Nephron (organoid): ENCODE results near the gene FGF18.
"Not testable (repeated sequence)": the region's sequence is repeated elsewhere in the genome, so short reads cannot be mapped to it uniquely, and the experiment has no call there.

ENCODE experiments used
- H3K27ac Mint-ChIP-seq, 3 experiments: 2 replicates each; pipeline ENCODE4 v1.8.0; 2020; ENCODE audit warnings: mixed read lengths in 3 of 3, mild to moderate bottlenecking in 2 of 3, moderate library complexity in 1 of 3
- H3K27me3 Mint-ChIP-seq: 2 replicates; pipeline ENCODE4 v1.8.0; 2021; ENCODE audit warnings: low read depth, mild to moderate bottlenecking, moderate library complexity, mixed read lengths
- H3K36me3 Mint-ChIP-seq: 2 replicates; pipeline ENCODE4 v1.8.0; 2020; ENCODE audit warnings: low read depth, mixed read lengths
- H3K4me1 Mint-ChIP-seq: 2 replicates; pipeline ENCODE4 v1.8.0; 2020; ENCODE audit warnings: mixed read lengths
- H3K4me3 Mint-ChIP-seq, 3 experiments: 2 replicates each; pipeline ENCODE4 v1.8.0; 2020; ENCODE audit warnings: mild to moderate bottlenecking in 3 of 3, mixed read lengths in 3 of 3, moderate library complexity in 2 of 3
- H3K9me3 Mint-ChIP-seq: 2 replicates; pipeline ENCODE4 v1.8.0; 2020; ENCODE audit warnings: mixed read lengths
- CTCF ChIP-seq, 3 experiments: fragments of 200-600 bp; sonication (generic); IDR thresholded peaks; one replicate each; pipeline ENCODE4 v1.5.0; 2021; ENCODE audit warnings: antibody characterized with exemption in 3 of 3; ENCODE audit not compliant: unreplicated experiment in 3 of 3

FGF18 gene

GRCh38 chr5:171397599-171397998, 21.8 kb upstream of the FGF18 start:
- Mint-ChIP-seq H3K27ac (no peak overlapping the region), H3K4me3 (no peak overlapping the region), H3K27me3 (no peaks in the 10 kb centered on the region), H3K36me3 (peaks cover 90% of the 10 kb centered on the region), H3K9me3 (no peaks in the 10 kb centered on the region), H3K4me1 (peaks cover 15% of the 10 kb centered on the region)
- no peak for TF ChIP-seq CTCF (IDR thresholded peaks at IDR 0.05; ENCODE audit: unreplicated experiment in 3 of 3)

- not testable (repeated sequence) for H3K9me3 Mint-ChIP-seq, H3K27ac Mint-ChIP-seq, H3K27me3 Mint-ChIP-seq, H3K4me1 Mint-ChIP-seq, H3K4me3 Mint-ChIP-seq
- H3K36me3 Mint-ChIP-seq = peaks cover 83% of the 10 kb centered on the region
Observed at GRCh38 chr5:171398660-171399059, 20.8 kb upstream of the FGF18 start.

- TF ChIP-seq CTCF (IDR thresholded peaks at IDR 0.05; ENCODE audit: unreplicated experiment in 3 of 3) = no peak
- Mint-ChIP-seq H3K4me1 (peaks cover 10% of the 10 kb centered on the region), H3K27ac (no peak overlapping the region), H3K4me3 (no peak overlapping the region), H3K36me3 (peaks cover 77% of the 10 kb centered on the region), H3K9me3 (no peaks in the 10 kb centered on the region), H3K27me3 (no peaks in the 10 kb centered on the region)
Observed at GRCh38 chr5:171400169-171400568, 19.3 kb upstream of the FGF18 start.

- TF ChIP-seq CTCF (IDR thresholded peaks at IDR 0.05; ENCODE audit: unreplicated experiment in 3 of 3) = no peak
- H3K27ac Mint-ChIP-seq = no peak overlapping the region
- H3K36me3 Mint-ChIP-seq = peaks cover 77% of the 10 kb centered on the region
- no peaks in the 10 kb centered on the region for H3K27me3 Mint-ChIP-seq
- peaks cover 5% of the 10 kb centered on the region for H3K4me1 Mint-ChIP-seq
- no peak overlapping the region for H3K4me3 Mint-ChIP-seq
- H3K9me3 Mint-ChIP-seq = peaks cover 4% of the 10 kb centered on the region
Observed at GRCh38 chr5:171401167-171401947, 18.1 kb upstream of the FGF18 start.

GRCh38 chr5:171402751-171403150, 16.7 kb upstream of the FGF18 start:
- not testable (repeated sequence) for H3K9me3 Mint-ChIP-seq, H3K4me3 Mint-ChIP-seq, H3K4me1 Mint-ChIP-seq, H3K27ac Mint-ChIP-seq, H3K27me3 Mint-ChIP-seq
- H3K36me3 Mint-ChIP-seq = peaks cover 77% of the 10 kb centered on the region

GRCh38 chr5:171405615-171406014, 13.8 kb upstream of the FGF18 start:
- Mint-ChIP-seq H3K36me3 (peaks cover 76% of the 10 kb centered on the region), H3K9me3 (peaks cover 4% of the 10 kb centered on the region), H3K27me3 (no peaks in the 10 kb centered on the region), H3K4me1 (peaks cover 12% of the 10 kb centered on the region), H3K27ac (peak overlapping the region in 1 of 3 experiments; percentile 58), H3K4me3 (no peak overlapping the region)
- peak; percentile 14 to 27 (median 20) for TF ChIP-seq CTCF (IDR thresholded peaks at IDR 0.05; ENCODE audit: unreplicated experiment in 3 of 3)

GRCh38 chr5:171407234-171407633, 12.2 kb upstream of the FGF18 start:
- Mint-ChIP-seq H3K27ac (no peak overlapping the region), H3K4me1 (peaks cover 12% of the 10 kb centered on the region), H3K9me3 (peaks cover 4% of the 10 kb centered on the region), H3K4me3 (no peak overlapping the region), H3K27me3 (no peaks in the 10 kb centered on the region), H3K36me3 (peaks cover 77% of the 10 kb centered on the region)
- TF ChIP-seq CTCF (IDR thresholded peaks at IDR 0.05; ENCODE audit: unreplicated experiment in 3 of 3) = no peak
